Adipocyte (in vitro differentiated cells): ENCODE measurements around the gene ANTXR2.

Experiments
- DNase-seq: peaks from one replicate; pipeline ENCODE4 v3.0.0-alpha.2; 2015; ENCODE audit warnings: low read depth
- H3K27me3 ChIP-seq: replicated peaks from 2 replicates; pipeline ENCODE4 v1.7.0; 2013; ENCODE audit warnings: mild to moderate bottlenecking, low read length, moderate library complexity; ENCODE audit not compliant: control insufficient read depth, insufficient read depth
- H3K36me3 ChIP-seq: 2 replicates; pipeline ENCODE4 v1.7.0; 2013; ENCODE audit warnings: low read length, mild to moderate bottlenecking, moderate library complexity; ENCODE audit not compliant: control insufficient read depth, insufficient read depth, severe bottlenecking
- H3K4me1 ChIP-seq: 2 replicates; pipeline ENCODE4 v1.7.0; 2013; ENCODE audit warnings: mild to moderate bottlenecking, low read length, moderate library complexity; ENCODE audit not compliant: control insufficient read depth, insufficient read depth
- H3K4me3 ChIP-seq: 2 replicates; pipeline ENCODE4 v1.7.0; 2013; ENCODE audit warnings: mild to moderate bottlenecking, low read length, moderate library complexity
- H3K9ac ChIP-seq: 2 replicates; pipeline ENCODE4 v1.7.0; 2013; ENCODE audit warnings: mild to moderate bottlenecking, low read length, moderate library complexity
- H3K9me3 ChIP-seq: 2 replicates; pipeline ENCODE4 v1.7.0; 2013; ENCODE audit warnings: mild to moderate bottlenecking, low read length, moderate library complexity; ENCODE audit not compliant: control insufficient read depth

The ANTXR2 gene

GRCh38 chr4:80091688-80092087 is 18.7 kb upstream of the ANTXR2 start:
- Histone ChIP-seq H3K9ac (no peak overlapping the region), H3K36me3 (no peaks in the 10 kb centered on the region)
- no peak for DNase-seq

GRCh38 chr4:80091184-80091583 is 18.2 kb upstream of the ANTXR2 start:
- H3K9ac ChIP-seq = no peak overlapping the region
- H3K4me1 ChIP-seq = peaks cover 13% of the 10 kb centered on the region

More at GRCh38 chr4:80091688-80092087, 18.7 kb upstream of the ANTXR2 start:
- H3K27me3 ChIP-seq = no peaks in the 10 kb centered on the region
- H3K4me1 ChIP-seq = peaks cover 17% of the 10 kb centered on the region
- no peaks in the 10 kb centered on the region for H3K9me3 ChIP-seq
- no peak overlapping the region for H3K4me3 ChIP-seq

GRCh38 chr4:80090090-80090489 is 17.1 kb upstream of the ANTXR2 start:
- no peak for DNase-seq
- Histone ChIP-seq H3K27me3 (no peaks in the 10 kb centered on the region), H3K9me3 (no peaks in the 10 kb centered on the region)

More at GRCh38 chr4:80091184-80091583, 18.2 kb upstream of the ANTXR2 start:
- H3K36me3 ChIP-seq = no peaks in the 10 kb centered on the region
- no peaks in the 10 kb centered on the region for H3K27me3 ChIP-seq
- no peak for DNase-seq
- H3K4me3 ChIP-seq = no peak overlapping the region
- no peaks in the 10 kb centered on the region for H3K9me3 ChIP-seq

GRCh38 chr4:80088471-80088870 is 15.4 kb upstream of the ANTXR2 start:
- H3K9ac ChIP-seq = no peak overlapping the region
- H3K4me3 ChIP-seq = no peak overlapping the region
- no peaks in the 10 kb centered on the region for H3K9me3 ChIP-seq
- H3K4me1 ChIP-seq = peaks cover 3% of the 10 kb centered on the region
- H3K36me3 ChIP-seq = no peaks in the 10 kb centered on the region
- H3K27me3 ChIP-seq = no peaks in the 10 kb centered on the region
- no peak for DNase-seq

More at GRCh38 chr4:80090090-80090489, 17.1 kb upstream of the ANTXR2 start:
- H3K36me3 ChIP-seq = no peaks in the 10 kb centered on the region
- no peak overlapping the region for H3K9ac ChIP-seq
- H3K4me1 ChIP-seq = peaks cover 10% of the 10 kb centered on the region
- no peak overlapping the region for H3K4me3 ChIP-seq

GRCh38 chr4:80086296-80086695 is 13.3 kb upstream of the ANTXR2 start:
- DNase-seq = no peak
- H3K27me3 ChIP-seq = no peaks in the 10 kb centered on the region
- no peak overlapping the region for H3K9ac ChIP-seq
- peaks cover 3% of the 10 kb centered on the region for H3K4me1 ChIP-seq
- no peaks in the 10 kb centered on the region for H3K9me3 ChIP-seq
- H3K36me3 ChIP-seq = no peaks in the 10 kb centered on the region
- H3K4me3 ChIP-seq = no peak overlapping the region

GRCh38 chr4:80085081-80085480 is 12.1 kb upstream of the ANTXR2 start:
- no peaks in the 10 kb centered on the region for H3K27me3 ChIP-seq
- no peaks in the 10 kb centered on the region for H3K9me3 ChIP-seq
- DNase-seq = no peak
- H3K4me1 ChIP-seq = peaks cover 2% of the 10 kb centered on the region
- H3K9ac ChIP-seq = no peak overlapping the region
- no peaks in the 10 kb centered on the region for H3K36me3 ChIP-seq
- H3K4me3 ChIP-seq = no peak overlapping the region

- Histone ChIP-seq H3K27me3 (no peaks in the 10 kb centered on the region), H3K4me3 (no peak overlapping the region), H3K4me1 (no peaks in the 10 kb centered on the region), H3K9ac (no peak overlapping the region), H3K9me3 (no peaks in the 10 kb centered on the region), H3K36me3 (no peaks in the 10 kb centered on the region)
- no peak for DNase-seq
Measured at GRCh38 chr4:80082693-80083092, 9.7 kb upstream of the ANTXR2 start.

GRCh38 chr4:80081566-80081965 is 8.5 kb upstream of the ANTXR2 start:
- Histone ChIP-seq H3K4me1 (peaks cover 6% of the 10 kb centered on the region), H3K9me3 (no peaks in the 10 kb centered on the region), H3K27me3 (no peaks in the 10 kb centered on the region), H3K4me3 (no peak overlapping the region), H3K9ac (no peak overlapping the region), H3K36me3 (no peaks in the 10 kb centered on the region)
- DNase-seq = no peak

GRCh38 chr4:80079255-80079923 is 6.4 kb upstream of the ANTXR2 start:
- no peaks in the 10 kb centered on the region for H3K36me3 ChIP-seq
- H3K4me3 ChIP-seq = no peak overlapping the region
- peaks cover 10% of the 10 kb centered on the region for H3K4me1 ChIP-seq
- no peak for DNase-seq
- no peak overlapping the region for H3K9ac ChIP-seq
- H3K27me3 ChIP-seq = no peaks in the 10 kb centered on the region
- H3K9me3 ChIP-seq = no peaks in the 10 kb centered on the region

- no peak overlapping the region for H3K4me3 ChIP-seq
- H3K9ac ChIP-seq = no peak overlapping the region
- peaks cover 18% of the 10 kb centered on the region for H3K4me1 ChIP-seq
- no peaks in the 10 kb centered on the region for H3K9me3 ChIP-seq
- no peaks in the 10 kb centered on the region for H3K36me3 ChIP-seq
- H3K27me3 ChIP-seq = no peaks in the 10 kb centered on the region
- DNase-seq = no peak
Measured at GRCh38 chr4:80078346-80079092, 5.5 kb upstream of the ANTXR2 start.

GRCh38 chr4:80077639-80078038 is 4.6 kb upstream of the ANTXR2 start:
- H3K9me3 ChIP-seq = no peaks in the 10 kb centered on the region
- no peak overlapping the region for H3K4me3 ChIP-seq
- no peak for DNase-seq
- no peak overlapping the region for H3K9ac ChIP-seq
- peaks cover 22% of the 10 kb centered on the region for H3K4me1 ChIP-seq
- no peaks in the 10 kb centered on the region for H3K36me3 ChIP-seq
- H3K27me3 ChIP-seq = no peaks in the 10 kb centered on the region
